NCI-H460 (cell line): ENCODE measurements around the gene PNPLA3. TPM values are rescaled to one million over a fixed set of nuclear protein-coding genes. Genes with fewer than 3 reads are reported as not detected.

Source experiments
- DNase-seq: peaks from one replicate; pipeline ENCODE4 v3.0.0-alpha.2; 2016; ENCODE audit warnings: low read depth; ENCODE audit errors: extremely low read depth
- polyA plus RNA-seq: library from polyadenylated mRNA; depleted of rRNA; stranded (reverse); fragments of >200 nt; gene quantifications from 2 replicates; pipeline ENCODE4 v1.2.3, GENCODE V29; 2014; cell fraction: nucleus; rRNA removed
- total RNA-seq: library from RNA; depleted of rRNA; stranded (reverse); fragments of >200 nt; shearing (Covaris generic); gene quantifications from 2 replicates; pipeline ENCODE4 v1.2.3, GENCODE V29; 2014; rRNA removed

The PNPLA3 gene, protein sequence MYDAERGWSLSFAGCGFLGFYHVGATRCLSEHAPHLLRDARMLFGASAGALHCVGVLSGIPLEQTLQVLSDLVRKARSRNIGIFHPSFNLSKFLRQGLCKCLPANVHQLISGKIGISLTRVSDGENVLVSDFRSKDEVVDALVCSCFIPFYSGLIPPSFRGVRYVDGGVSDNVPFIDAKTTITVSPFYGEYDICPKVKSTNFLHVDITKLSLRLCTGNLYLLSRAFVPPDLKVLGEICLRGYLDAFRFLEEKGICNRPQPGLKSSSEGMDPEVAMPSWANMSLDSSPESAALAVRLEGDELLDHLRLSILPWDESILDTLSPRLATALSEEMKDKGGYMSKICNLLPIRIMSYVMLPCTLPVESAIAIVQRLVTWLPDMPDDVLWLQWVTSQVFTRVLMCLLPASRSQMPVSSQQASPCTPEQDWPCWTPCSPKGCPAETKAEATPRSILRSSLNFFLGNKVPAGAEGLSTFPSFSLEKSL
- 0.14 and 0.52 TPM in 2 replicates for total RNA-seq
- polyA plus RNA-seq: 2.8 and 3.4 TPM in 2 replicates

DNA sequence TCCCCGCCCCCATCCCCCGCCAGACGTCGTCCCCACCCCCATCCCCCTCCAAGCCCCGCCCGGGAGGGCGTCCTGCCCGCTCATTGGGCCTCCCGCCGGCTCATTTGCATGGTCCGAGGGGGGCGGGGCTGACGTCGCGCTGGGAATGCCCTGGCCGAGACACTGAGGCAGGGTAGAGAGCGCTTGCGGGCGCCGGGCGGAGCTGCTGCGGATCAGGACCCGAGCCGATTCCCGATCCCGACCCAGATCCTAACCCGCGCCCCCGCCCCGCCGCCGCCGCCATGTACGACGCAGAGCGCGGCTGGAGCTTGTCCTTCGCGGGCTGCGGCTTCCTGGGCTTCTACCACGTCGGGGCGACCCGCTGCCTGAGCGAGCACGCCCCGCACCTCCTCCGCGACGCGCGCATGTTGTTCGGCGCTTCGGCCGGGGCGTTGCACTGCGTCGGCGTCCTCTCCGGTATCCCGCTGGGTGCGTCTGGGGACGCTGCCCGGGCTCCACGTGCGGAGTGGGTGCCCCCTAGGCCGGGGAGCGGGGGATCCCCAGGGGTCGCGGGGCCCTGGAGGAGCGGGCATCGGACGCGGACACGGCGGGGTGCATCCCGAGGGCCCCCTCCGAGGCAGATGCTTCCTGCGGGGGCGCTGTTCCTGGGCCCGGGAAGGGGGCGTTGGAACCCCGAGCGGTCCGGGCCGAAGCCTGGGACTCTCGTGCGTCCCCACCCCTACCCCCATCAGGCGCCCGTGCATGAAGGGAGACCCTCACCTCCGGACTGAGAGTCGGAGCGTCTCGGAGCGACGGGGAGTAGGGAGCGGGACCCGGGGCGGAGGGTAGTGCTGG is at the start of gene PNPLA3:
Gene PNPLA3, plus strand, starts transcription at position 175 of the 834 bp plus-strand sequence. Its CDS starts 107 bp downstream, at position 282.
- peak; percentile 75 for DNase-seq

DNA sequence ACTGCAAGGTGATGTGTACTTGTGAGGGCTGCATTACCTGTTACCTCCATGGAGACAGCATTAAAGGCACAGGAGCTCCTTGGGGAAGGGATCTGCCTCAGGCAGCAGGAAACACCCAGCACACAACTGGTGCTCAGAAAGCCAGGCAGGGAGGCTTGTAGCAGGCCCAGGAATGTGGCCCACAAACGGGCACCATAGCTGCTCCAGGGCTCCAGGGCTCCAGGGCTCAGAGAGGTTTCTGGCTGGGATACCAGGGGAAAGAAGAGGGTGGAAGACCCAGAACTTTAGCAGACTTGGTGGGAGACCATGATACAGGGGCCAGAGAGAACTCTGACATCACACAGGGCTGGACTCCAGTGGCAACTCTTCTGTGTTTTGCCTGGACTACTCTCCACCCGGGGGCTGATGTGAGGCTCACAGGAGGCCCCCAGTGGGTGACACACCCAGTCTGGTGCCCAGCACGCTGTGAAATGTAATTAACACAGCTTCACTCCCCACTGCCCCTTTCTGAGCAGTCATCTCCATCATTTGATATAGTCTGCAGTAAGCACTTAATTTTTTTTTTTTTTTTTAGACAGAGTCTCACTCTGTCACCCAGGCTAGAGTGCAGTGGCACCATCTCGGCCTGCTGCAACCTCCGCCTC is 46.6 kb upstream of the PNPLA3 start:
- DNase-seq: no peak

DNA sequence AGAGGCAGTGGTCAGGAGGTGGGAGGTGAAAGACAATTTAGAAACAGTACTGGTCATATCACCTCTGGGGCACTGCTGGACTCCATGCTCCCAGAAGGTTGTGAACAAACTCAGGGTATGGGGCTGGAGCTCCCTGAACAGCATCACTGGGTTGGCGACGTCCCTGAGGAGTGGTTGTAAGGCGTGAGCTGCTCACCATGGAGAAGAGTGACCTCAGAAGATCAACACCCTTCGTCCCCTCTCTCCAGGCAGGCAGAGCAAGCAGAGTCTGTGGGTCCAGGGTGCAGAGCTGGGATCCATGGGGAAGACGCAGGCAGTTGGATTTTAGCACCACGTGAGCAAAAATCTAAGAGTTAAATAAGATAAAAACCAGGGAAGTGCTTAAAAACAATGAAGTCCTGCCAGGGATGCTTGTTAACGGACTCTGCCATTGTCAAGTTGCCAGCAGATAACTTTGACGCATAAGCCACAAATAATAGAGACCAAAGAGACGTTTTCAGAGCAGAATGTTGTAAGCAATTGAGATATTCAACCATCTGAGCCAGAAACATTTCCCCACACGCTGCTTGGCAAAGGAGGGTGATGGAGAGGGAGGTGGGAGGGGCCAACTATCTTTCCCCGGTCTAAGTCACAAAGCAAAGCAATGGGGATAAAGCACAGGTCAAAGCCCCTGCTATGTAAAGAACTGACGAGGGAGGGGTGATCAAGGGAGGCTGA is 45.4 kb upstream of the PNPLA3 start:
- DNase-seq: no peak

DNA sequence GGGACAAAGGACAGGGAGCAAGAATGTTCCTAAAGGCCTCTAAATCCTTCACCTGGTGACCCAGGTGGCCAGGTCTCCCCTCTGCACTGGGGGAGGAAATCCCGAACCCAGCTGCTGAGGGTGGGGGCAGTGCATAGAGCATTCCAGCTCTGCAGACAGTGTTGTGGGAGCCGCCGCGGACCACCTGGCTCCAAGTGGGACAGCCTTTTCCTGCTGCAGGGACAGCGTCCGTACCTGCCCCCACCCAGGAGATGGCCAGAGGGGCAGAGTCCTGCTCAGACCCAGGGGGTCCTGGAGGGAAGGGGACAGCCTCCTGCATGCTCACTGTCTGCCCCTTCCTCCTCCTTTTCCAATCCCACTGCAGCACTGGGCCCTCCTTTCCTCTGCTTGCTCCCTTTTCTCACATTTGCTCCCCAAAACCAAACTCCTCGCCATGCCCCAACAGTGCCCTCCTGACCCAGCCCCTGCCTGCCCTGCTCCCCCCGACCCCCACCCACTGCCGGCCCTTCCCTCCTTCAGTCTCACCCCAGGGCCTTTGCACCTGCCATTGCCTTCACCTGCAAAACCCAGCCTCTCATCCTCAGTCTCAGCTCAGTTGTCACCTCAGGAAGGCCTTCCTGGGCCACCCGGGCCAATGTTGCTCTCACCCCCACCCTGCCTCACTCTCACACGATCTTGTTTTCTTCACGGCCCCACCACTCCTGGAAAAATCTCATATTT is 44.6 kb upstream of the PNPLA3 start:
- DNase-seq: no peak

DNA sequence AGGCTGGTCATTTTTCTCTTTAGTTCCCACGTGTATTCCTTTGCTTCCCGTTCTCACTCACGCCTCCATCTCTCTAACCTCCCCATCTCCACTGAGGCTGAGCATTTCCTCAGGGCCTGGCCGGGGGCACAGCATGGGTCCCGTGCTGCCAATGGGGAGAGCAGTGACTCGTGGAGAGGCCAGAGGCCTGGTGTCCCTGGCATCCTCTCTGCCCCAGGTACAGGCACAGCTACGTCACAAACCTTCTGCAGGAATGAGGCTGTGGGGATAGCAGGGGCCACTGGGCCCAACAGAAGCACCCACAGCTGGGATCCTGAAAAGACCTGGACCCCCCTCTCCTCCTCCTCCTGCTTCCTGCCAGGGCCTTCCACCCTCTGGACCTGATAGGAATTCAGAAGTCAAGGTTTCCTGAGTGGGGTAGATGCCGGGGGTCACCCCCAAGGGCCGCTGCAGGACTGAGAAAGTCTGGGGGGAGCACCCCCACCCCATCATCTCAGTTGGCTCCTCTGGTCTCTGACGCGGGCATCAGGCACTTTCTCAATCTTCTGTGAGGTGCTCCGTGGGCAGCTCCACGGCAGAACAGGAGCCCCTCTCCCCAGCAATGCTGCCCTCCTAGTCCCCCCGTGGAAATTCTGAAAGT is 43.6 kb upstream of the PNPLA3 start:
- DNase-seq: no peak

DNA sequence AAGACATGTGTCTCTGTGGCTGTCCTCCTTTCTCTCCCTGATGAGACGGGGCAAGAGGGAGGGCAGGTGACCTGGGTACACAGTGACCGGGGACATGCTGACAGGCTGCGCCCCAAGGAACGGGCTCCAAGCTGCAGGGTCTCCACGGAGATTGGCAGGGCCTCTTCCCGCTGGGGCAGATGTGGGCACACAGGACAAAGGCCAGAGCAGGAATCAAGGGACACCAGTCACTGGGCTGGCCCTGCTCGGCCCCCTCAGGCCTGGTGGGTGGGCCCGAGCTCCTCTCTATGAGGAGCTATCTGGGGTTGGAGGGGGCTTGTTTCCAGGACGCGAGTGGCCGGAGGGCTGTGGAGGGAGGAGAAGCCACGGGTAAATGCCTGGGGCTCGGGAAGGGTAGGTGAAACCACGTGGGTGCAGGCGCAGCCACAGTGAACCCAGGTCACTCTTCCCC is 43.0 kb upstream of the PNPLA3 start:
- DNase-seq: no peak

DNA sequence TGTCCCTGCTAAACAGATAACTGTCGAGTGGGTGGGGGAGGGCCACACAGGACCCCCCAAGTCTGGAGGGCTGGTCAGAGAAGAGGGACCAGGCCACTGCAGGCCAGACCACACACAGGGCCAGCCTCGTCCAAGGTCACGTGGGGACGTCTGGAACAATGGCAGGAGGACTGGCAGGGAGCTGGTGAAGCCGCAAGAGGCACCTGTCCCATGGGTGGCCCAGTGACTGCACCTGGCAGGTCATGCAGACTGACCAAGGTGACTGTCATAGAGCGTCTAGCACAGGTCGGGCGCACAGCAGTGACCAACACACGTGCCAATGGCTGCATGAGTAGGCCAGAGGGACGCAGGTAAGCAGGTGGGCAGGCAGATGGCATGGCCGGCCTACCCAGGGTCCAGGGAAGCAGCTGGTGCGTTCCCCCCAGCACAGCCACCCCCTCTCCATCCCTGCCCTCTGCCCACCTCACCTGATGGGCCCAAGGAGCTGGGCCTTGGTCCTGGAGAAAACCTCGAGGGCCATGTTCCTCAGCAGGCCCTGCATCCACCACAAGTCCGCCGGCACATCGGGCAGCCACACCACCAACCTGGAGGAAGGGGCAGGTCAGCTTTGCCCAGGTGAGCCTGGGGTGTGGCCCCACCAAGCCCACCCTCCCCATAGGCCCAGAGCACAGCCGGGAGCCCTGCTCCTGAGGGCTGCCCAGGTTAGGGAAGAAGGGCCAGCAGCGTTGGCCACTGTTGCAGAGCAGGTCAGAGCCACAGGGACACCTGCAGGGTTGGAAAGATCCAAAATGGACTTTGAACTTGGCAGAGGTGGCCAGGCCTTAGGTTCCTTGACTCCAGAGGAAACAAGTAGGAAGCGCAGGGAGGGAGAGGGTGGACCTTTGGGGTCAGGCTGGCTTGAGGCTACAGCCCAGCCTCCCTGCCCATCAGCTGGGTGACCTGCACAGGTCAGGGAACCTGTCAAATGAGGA is 42.2 kb upstream of the PNPLA3 start:
- no peak for DNase-seq

DNA sequence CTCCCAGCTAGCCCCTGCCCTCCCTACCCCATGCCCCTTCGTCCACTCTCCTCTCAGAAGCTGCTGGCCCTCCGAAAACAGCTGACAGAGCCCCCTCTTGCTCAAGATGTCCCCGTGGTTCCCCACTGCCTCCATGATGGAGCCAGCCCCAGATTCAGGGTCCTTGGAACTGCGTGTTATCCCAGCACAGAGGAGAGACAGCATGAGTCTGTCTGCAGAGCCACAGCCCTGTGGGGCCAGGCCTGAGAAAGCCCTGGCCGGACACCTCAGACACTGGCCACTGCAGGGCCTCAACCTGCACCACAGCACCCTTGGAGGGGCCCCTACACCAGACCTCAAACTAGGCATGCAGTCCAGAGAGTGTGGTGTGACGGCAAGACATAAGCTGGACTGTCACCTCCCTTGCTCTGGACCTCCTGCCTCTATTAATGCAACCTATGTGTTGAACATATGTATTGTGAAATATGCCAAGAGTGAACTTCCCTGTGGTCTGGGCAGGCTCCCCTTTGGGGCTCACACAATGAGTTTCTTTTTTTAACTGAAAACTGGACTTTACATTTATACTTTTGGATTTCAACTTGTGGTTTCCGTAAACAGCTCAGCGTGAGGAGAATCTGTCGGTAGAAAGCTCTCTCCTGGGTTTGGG is 41.4 kb upstream of the PNPLA3 start:
- no peak for DNase-seq

DNA sequence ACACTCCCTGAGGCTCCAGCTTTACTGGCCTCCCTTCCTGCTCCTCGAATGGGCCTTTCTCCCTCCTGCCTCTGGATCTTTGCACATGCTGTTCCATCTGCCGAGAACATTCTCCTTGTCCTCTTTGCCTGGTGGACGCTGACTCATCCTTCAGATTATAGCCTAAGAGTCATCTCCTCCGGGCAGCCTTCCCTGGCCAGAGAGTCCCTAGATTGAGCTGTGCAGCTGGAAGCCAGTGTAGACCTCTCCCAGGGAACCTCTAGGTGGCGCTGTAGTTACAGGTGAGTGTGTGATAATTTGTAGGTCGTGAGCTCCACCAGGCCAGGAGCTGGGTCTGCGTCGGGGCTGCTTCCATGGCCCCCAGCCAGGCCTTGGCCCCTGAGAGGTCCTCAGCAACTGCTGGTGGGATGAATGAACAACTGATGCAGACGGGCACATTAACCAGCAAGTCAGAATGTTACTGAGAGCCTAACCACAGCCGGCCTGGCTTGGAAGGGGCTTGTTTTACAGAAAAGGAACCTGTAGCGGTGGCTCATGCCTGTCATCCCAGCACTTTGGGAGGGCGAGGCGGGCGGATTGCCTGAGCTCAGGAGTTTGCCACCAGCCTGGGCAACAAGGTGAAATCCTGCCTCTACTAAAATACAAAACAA is 40.5 kb upstream of the PNPLA3 start:
- peak; percentile 66 for DNase-seq

DNA sequence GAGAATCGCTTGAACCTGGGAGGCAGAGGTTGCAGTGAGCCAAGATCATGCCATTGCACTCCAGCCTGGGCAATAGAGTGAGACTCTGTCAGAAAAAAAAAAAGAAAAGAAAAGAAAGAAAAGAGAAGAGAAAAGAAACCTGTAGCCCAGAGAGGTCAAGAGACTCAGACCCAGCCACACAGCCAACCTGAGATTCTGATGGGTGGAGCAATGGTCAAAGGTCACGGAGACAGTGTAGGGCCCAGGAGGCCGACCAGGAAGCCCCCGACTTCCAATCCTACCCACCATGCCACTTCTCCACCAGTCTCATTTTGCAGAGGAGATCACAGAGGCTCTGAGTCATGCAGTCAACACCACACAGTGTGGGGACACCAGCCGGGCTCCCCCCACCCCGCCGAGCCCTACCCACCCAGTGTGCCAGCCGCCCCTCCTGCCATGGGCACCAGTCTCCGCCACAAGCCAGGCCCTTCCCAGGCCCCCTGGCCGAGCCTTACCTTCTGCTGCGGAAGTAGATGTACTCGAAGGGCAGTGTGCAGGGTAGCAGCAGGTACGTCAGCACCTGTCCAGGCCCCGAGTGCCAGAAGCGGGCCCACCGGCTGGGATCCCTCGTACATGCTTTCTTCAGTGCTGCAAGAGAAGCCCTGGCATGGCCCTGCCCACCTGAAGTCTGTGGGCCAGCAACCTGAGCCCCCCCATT is 39.7 kb upstream of the PNPLA3 start:
- no peak for DNase-seq

DNA sequence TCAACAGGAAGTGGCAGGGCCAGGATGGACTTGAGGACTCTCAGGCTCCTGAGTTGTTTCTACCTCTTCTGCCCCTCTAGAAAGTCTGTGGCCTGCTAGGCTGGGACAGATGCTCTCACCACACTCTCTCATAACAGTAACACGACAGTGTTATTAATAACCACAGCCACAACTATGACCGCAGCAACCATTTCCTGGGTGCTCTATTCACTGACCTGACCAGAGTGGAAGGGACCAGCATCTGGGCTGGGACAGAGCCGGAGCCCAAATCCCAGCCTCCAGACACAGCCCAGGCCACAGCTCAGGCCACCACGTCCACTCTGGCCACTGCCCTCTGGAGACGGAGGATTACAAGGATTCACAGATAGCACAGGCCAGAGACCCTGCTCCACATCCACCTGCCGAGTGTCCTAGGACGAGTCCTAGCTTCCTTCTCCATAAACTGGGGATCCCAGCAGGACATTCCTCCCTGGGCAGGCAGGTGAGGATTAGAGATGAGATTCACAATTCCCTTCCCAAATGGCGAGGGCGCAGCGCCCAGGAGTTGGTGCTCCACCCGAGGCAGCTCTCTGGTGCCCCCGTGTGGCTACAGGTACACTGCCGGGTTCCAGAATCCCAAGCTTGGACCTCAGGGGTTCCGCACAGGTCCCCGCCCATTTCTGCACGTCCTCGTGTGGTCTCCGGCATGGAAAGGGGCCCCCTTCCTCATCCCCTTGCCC is 38.8 kb upstream of the PNPLA3 start:
- DNase-seq: peak; percentile 22

DNA sequence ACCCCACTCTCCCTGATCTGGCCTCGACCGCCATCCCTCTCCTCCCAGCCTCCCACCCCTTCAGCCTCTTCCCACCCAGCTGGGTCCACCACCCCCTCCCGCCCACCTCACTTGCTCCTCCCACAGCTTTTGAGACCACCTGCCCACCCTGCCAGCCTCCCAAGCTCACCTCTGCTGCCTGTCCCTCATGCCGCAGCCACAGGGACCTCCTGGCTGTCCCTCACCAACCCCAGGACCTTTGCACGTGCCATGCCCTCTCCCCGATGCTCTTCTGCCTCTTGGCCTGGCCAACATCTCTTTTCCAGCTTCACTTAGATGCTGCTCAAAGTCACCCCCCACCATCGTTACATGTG is 38.3 kb upstream of the PNPLA3 start:
- DNase-seq: no peak

DNA sequence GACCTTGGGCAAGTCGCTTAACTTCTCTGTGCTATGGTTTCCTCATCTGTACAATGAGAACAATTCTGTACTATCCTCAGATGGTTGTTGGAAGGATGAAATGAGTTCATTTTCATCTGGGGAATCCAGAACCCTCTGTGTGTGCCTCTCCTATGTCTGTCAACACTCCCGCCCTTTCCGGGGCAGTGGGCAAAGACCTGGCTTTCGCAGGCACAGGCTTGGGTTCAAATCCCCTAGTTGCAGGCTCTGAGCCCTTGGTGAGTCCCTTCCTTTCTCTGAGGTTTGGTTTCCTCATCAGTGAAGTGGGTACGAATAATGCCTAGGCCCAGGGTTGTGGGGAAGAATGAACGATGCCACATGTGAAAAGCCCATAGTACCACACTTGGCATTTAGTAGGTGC is 37.8 kb upstream of the PNPLA3 start:
- DNase-seq: no peak

DNA sequence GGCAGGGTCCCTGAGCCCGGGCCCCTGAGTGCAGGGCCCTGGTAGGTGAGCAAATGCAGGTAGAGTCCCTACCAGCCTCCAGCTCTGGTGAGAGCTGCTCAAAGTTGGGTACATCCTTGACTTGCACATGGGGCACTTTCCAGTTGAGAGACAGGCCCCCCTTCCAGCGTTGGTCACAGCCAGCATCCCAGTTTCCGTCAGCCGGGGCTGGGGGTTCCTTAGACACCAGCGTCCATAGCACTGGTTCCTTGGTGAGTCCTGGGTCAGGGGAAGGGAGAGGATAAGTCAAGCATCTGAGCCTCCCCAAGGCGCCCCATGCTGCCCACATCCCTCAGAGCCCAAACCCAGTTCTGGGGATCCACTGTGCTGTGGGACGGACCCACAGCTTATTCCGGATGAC is 37.4 kb upstream of the PNPLA3 start:
- DNase-seq: no peak

DNA sequence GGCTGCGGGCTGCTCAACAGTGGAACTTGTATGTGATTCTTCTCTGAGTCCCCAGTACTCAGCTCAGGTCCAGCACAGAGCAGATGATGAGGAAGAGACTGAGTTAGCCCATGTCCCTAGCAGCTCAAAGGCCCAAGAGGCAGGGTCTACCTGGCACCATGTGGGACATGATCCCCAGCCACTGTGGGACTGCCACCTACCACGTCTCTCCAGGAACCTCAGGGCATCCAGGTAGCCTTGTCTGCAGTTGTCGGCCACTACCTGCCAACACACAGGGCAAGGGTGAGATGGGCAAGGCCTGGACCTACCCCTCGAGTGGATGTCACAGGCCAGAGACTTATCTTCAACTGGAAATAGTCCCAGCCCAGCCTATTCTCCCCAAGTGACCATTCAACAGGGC is 36.2 kb upstream of the PNPLA3 start:
- DNase-seq: no peak

DNA sequence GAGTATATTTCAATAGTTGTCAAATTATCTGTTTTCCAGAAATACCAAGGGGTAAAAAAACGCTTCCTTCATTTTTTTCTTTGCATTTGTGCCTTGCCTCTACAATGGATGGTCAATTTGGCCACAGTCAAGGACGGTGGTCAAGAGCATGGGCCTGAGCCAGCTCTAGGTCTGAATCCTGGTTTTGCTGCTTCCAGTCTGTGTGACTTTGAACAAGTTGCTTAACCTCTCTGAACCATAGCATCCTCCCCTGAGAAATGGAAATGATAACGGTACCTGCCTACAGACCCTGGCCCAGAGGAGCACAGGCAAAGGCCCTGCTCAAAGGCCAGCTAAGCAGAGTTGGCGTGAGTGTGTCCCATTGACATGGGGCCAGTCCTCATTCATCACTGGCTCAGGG is 34.9 kb upstream of the PNPLA3 start:
- no peak for DNase-seq
